ENCODE data around the gene MID1.

- TF ChIP-seq MAX (IDR thresholded peaks at IDR 0.05; ENCODE audit: low read depth, low read length) (no peak), CTCF (IDR thresholded peaks at IDR 0.05; ENCODE audit: low read depth, low read length) (no peak)
Measured at GRCh38 chrX:10453945-10454344, 166.4 kb downstream of the MID1 start.

Data from NB4 (cell line).